Measurements from ENCODE around the gene WFIKKN2. TPM values are rescaled to one million over a fixed set of nuclear protein-coding genes. Genes with fewer than 3 reads are reported as not detected.

Gene WFIKKN2
- total and polyA plus RNA-seq, 2 of the 13 experiments (the other 11 are each of a cell fraction or from before 2014, with no cell fraction given), result not detected

DNA sequence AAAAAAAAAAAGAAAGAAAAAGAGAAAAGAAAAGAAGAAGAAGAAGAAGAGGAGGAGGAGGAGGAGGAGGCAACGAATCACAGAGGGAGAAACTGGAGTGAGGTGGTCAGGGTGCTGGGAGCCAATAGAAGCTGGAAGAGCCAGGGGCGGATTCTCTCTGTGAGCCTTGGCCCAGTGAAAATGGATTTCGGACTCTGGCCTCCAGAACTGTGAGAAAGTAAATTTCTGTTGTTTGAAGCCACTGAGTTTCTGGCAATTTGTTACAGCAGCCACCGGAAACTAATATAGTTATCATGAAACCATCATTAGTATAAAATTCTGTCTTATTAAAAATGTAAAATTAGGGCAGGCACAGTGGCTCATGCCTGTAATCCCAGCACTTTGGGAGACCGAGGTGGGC lies 27.7 kb upstream of the WFIKKN2 start (continued):
- TF ChIP-seq ZHX1 (CRISPR knock-in tag; IDR thresholded peaks at IDR 0.05; ENCODE audit: low read depth), result no peak
- TF ChIP-seq, protein P1, sequence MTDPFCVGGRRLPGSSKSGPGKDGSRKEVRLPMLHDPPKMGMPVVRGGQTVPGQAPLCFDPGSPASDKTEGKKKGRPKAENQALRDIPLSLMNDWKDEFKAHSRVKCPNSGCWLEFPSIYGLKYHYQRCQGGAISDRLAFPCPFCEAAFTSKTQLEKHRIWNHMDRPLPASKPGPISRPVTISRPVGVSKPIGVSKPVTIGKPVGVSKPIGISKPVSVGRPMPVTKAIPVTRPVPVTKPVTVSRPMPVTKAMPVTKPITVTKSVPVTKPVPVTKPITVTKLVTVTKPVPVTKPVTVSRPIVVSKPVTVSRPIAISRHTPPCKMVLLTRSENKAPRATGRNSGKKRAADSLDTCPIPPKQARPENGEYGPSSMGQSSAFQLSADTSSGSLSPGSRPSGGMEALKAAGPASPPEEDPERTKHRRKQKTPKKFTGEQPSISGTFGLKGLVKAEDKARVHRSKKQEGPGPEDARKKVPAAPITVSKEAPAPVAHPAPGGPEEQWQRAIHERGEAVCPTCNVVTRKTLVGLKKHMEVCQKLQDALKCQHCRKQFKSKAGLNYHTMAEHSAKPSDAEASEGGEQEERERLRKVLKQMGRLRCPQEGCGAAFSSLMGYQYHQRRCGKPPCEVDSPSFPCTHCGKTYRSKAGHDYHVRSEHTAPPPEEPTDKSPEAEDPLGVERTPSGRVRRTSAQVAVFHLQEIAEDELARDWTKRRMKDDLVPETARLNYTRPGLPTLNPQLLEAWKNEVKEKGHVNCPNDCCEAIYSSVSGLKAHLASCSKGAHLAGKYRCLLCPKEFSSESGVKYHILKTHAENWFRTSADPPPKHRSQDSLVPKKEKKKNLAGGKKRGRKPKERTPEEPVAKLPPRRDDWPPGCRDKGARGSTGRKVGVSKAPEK (CRISPR knock-in tag; IDR thresholded peaks at IDR 0.05; ENCODE audit: borderline replicate concordance), result no peak
- TF ChIP-seq RBAK (CRISPR knock-in tag; IDR thresholded peaks at IDR 0.05), result no peak
- TF ChIP-seq, protein P2, sequence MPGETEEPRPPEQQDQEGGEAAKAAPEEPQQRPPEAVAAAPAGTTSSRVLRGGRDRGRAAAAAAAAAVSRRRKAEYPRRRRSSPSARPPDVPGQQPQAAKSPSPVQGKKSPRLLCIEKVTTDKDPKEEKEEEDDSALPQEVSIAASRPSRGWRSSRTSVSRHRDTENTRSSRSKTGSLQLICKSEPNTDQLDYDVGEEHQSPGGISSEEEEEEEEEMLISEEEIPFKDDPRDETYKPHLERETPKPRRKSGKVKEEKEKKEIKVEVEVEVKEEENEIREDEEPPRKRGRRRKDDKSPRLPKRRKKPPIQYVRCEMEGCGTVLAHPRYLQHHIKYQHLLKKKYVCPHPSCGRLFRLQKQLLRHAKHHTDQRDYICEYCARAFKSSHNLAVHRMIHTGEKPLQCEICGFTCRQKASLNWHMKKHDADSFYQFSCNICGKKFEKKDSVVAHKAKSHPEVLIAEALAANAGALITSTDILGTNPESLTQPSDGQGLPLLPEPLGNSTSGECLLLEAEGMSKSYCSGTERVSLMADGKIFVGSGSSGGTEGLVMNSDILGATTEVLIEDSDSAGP (CRISPR knock-in tag; IDR thresholded peaks at IDR 0.05; ENCODE audit: borderline replicate concordance), result no peak
- TF ChIP-seq SPEN (CRISPR knock-in tag; IDR thresholded peaks at IDR 0.05; ENCODE audit: low read depth), result peak; percentile 26; the same call in 1 of the 2 replicates
- peak; percentile 22; the same call in 1 of the 2 replicates for TF ChIP-seq ZFX (CRISPR knock-in tag; IDR thresholded peaks at IDR 0.05; ENCODE audit: low read depth)
- TF ChIP-seq, protein P3, sequence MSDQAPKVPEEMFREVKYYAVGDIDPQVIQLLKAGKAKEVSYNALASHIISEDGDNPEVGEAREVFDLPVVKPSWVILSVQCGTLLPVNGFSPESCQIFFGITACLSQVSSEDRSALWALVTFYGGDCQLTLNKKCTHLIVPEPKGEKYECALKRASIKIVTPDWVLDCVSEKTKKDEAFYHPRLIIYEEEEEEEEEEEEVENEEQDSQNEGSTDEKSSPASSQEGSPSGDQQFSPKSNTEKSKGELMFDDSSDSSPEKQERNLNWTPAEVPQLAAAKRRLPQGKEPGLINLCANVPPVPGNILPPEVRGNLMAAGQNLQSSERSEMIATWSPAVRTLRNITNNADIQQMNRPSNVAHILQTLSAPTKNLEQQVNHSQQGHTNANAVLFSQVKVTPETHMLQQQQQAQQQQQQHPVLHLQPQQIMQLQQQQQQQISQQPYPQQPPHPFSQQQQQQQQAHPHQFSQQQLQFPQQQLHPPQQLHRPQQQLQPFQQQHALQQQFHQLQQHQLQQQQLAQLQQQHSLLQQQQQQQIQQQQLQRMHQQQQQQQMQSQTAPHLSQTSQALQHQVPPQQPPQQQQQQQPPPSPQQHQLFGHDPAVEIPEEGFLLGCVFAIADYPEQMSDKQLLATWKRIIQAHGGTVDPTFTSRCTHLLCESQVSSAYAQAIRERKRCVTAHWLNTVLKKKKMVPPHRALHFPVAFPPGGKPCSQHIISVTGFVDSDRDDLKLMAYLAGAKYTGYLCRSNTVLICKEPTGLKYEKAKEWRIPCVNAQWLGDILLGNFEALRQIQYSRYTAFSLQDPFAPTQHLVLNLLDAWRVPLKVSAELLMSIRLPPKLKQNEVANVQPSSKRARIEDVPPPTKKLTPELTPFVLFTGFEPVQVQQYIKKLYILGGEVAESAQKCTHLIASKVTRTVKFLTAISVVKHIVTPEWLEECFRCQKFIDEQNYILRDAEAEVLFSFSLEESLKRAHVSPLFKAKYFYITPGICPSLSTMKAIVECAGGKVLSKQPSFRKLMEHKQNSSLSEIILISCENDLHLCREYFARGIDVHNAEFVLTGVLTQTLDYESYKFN (CRISPR knock-in tag; conservative IDR thresholded peaks at IDR 0.05), result peak; percentile 60
- no peak for TF ChIP-seq SRY (CRISPR knock-in tag; IDR thresholded peaks at IDR 0.05)
- TF ChIP-seq SP5 (CRISPR knock-in tag; IDR thresholded peaks at IDR 0.05; ENCODE audit: borderline replicate concordance, low read depth), result no peak
- TF ChIP-seq RXRA (CRISPR knock-in tag; IDR thresholded peaks at IDR 0.05), result no peak
- TF ChIP-seq, protein P4, sequence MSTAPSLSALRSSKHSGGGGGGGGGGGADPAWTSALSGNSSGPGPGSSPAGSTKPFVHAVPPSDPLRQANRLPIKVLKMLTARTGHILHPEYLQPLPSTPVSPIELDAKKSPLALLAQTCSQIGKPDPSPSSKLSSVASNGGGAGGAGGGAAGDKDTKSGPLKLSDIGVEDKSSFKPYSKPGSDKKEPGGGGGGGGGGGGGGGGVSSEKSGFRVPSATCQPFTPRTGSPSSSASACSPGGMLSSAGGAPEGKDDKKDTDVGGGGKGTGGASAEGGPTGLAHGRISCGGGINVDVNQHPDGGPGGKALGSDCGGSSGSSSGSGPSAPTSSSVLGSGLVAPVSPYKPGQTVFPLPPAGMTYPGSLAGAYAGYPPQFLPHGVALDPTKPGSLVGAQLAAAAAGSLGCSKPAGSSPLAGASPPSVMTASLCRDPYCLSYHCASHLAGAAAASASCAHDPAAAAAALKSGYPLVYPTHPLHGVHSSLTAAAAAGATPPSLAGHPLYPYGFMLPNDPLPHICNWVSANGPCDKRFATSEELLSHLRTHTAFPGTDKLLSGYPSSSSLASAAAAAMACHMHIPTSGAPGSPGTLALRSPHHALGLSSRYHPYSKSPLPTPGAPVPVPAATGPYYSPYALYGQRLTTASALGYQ (CRISPR knock-in tag; IDR thresholded peaks at IDR 0.05), result no peak
